ENCODE measurements around the gene NR6A1.

Gene NR6A1

GRCh38 chr9:124754289-124754688 lies 16.8 kb downstream of the NR6A1 start:
- DNase-seq (ENCODE audit: low read depth) = no peak
- TF ChIP-seq CTCF (IDR thresholded peaks at IDR 0.05; ENCODE audit: control insufficient read depth, insufficient read depth, low read depth, low read length, missing control alignments) = peak; percentile 67
- no peak overlapping the region for H3K4me3 ChIP-seq (ENCODE audit: control insufficient read depth, low read depth, low read length)

- DNase-seq (ENCODE audit: low read depth) = peak; percentile 47
- no peak for TF ChIP-seq CTCF (IDR thresholded peaks at IDR 0.05; ENCODE audit: control insufficient read depth, insufficient read depth, low read depth, low read length, missing control alignments)
Measured at GRCh38 chr9:124752967-124753366, 18.1 kb downstream of the NR6A1 start.

GRCh38 chr9:124749781-124750180 lies 21.3 kb downstream of the NR6A1 start:
- H3K4me3 ChIP-seq (ENCODE audit: control insufficient read depth, low read depth, low read length) = no peak overlapping the region
- TF ChIP-seq CTCF (IDR thresholded peaks at IDR 0.05; ENCODE audit: control insufficient read depth, insufficient read depth, low read depth, low read length, missing control alignments) = no peak
- no peak for DNase-seq (ENCODE audit: low read depth)

More at GRCh38 chr9:124752967-124753366, 18.1 kb downstream of the NR6A1 start:
- H3K4me3 ChIP-seq (ENCODE audit: control insufficient read depth, low read depth, low read length) = no peak overlapping the region

GRCh38 chr9:124749284-124749683 lies 21.8 kb downstream of the NR6A1 start:
- DNase-seq (ENCODE audit: low read depth) = no peak
- H3K4me3 ChIP-seq (ENCODE audit: control insufficient read depth, low read depth, low read length) = no peak overlapping the region
- TF ChIP-seq CTCF (IDR thresholded peaks at IDR 0.05; ENCODE audit: control insufficient read depth, insufficient read depth, low read depth, low read length, missing control alignments) = no peak

- DNase-seq (ENCODE audit: low read depth) = no peak
- no peak overlapping the region for H3K4me3 ChIP-seq (ENCODE audit: control insufficient read depth, low read depth, low read length)
- no peak for TF ChIP-seq CTCF (IDR thresholded peaks at IDR 0.05; ENCODE audit: control insufficient read depth, insufficient read depth, low read depth, low read length, missing control alignments)
Measured at GRCh38 chr9:124747065-124747464, 24.0 kb downstream of the NR6A1 start.

- H3K4me3 ChIP-seq (ENCODE audit: control insufficient read depth, low read depth, low read length) = no peak overlapping the region
- TF ChIP-seq CTCF (IDR thresholded peaks at IDR 0.05; ENCODE audit: control insufficient read depth, insufficient read depth, low read depth, low read length, missing control alignments) = no peak
- DNase-seq (ENCODE audit: low read depth) = no peak
Measured at GRCh38 chr9:124743686-124744348, 27.3 kb downstream of the NR6A1 start.
